RCC 7860 (cell line): Measurements from ENCODE around the gene TRAK2.
"Not testable (repeated sequence)": the region's sequence is repeated elsewhere in the genome, so short reads cannot be mapped to it uniquely, and the experiment has no call there.

Source experiments
- DNase-seq: peaks from one replicate; pipeline ENCODE4 v3.0.0-alpha.2; 2015; ENCODE audit warnings: low spot score
- FAIRE-seq: peaks from 2 replicates; lab custom pipeline; 2012; peaks lifted over from hg19 to GRCh38; lab: Jason Lieb, UNC

Gene TRAK2

GRCh38 chr2:201419057-201419635, 32.1 kb downstream of the TRAK2 start:
- DNase-seq (no peak), FAIRE-seq (no peak)

- FAIRE-seq (no peak), DNase-seq (no peak)
Observed at GRCh38 chr2:201415149-201415548, 36.1 kb downstream of the TRAK2 start.

DNA sequence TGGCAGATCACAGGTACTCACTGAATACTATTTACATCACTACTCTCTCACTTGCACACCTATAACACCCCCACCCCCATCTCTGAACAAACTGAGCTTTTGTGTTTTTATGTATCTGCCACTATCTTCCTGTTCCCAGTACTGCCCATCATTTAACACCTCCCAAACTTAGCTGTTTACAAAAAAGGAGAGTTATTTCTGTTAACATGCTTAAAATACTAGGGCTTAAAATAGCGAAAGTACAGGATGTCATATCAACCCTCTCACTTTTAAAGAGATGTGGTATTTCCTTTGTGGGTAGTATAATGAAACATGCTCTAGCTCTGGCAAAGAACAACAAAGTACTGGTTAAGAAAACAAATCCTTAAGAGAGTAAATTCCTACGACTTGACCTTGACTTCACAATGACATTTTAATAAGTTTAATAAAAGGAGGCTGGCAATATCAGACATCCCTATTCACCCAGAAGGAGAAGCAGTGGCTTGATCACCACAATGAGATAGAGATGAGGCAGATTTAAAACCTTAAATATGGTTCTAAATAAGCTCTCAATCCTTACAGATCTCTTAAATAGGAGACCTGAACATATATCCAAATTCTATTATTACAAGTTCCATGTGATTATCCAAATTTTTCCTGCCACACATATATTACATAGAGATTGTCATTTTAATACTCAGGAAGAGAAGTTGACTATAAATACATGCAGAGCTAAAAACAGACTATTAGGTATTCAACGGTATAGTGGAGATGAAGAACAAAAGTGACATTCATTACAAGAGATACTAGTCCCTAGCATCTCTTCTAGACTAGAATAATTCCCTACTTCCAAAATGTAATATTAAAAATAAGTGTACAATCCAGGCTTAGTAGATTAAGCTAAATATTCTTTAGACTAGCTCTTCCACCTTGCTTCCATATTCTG, 36.9 kb downstream of the TRAK2 start:
- FAIRE-seq (peak; percentile 70), DNase-seq (no peak)

DNA sequence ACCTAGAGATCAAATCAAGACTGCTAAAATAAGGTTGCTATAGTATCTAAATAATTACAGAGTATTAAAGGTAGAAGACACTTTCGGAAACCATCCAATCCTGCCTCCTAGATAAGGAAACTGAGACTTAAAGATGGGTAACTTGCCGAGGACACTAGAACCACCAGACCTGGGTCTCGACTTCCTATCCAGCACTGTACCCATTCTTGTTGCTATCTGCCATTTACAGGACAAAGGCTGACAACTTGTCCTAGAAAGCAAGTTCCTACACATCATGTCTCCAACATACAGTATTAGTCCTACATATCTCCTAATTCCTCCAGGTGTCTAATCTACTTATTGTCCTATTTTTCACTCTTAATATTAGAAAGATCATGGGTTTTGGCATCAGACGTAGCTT, 37.7 kb downstream of the TRAK2 start:
- DNase-seq (no peak), FAIRE-seq (no peak)

DNA sequence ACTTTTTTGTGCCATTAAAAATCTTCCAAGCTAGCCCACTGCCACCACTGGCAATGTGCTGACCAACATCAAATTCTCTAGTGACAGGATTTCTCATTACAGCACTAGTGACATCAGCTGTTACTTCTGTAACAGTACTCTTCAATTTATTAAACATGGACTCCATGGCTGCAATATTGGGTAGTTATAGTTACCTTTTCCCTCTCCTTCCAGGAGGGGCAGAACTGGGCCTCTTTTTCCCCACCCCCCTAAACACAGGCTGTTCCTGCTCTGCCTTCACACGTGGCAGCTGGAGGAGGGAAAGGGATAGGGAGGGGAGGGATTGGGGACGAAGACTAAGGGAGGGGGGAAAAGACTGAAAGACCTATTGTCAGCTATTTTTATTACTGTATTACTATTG, 38.1 kb downstream of the TRAK2 start:
- FAIRE-seq (no peak), DNase-seq (no peak)

GRCh38 chr2:201411421-201411820, 39.8 kb downstream of the TRAK2 start:
- FAIRE-seq (no peak), DNase-seq (no peak)

DNA sequence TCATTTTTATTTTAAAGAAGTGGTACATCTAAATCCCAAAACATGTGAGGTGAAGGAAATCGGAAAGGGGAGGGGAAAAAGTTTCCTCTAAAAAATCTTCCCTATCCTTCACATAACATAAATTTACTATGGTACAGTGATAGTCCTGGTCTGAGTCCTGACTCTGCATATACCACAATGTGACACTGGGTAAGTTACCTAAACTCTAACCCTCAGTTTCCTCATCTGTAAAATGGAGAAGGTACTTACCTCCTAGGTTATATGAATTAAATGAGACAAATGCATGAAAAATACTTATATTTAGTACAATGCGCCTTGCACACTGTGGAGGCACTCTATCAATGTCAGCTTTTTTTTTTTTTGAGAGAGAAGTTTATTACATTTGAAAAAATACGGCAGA, 42.3 kb downstream of the TRAK2 start:
- DNase-seq (no peak), FAIRE-seq (no peak)

GRCh38 chr2:201407265-201407664, 44.0 kb downstream of the TRAK2 start:
- DNase-seq (peak; percentile 24), FAIRE-seq (peak; percentile 42)

- peak; percentile 91 for FAIRE-seq
- peak; percentile 37 for DNase-seq
Observed at GRCh38 chr2:201406077-201406662, 45.1 kb downstream of the TRAK2 start.

DNA sequence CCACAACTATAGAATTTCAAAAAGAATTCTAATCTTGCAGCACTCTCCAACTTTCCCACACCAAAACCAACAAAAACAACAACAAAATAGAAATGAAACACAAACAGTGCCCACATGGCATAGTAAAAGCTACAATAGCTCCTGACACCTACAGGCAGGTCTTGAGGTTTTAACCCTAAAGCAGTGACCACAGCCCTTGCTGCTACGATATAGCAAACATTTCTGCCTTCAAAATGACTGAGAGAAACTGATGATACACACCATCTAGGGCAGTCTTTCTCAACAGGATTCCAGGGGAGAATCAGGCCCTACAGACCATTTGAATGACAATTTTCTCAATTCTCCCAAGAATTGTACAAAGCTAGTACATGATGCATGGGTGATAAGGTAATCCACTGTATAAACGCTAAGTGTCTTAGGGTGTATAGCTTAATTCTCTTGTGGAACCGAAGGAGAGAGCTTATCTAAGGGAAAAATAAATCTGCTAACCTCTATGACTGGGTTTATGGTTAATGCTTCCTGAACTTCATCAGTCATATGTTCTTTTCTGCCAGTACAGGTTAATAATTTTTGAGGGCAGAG, 46.5 kb downstream of the TRAK2 start:
- peak; percentile 90 for FAIRE-seq
- peak; percentile 26 for DNase-seq

DNA sequence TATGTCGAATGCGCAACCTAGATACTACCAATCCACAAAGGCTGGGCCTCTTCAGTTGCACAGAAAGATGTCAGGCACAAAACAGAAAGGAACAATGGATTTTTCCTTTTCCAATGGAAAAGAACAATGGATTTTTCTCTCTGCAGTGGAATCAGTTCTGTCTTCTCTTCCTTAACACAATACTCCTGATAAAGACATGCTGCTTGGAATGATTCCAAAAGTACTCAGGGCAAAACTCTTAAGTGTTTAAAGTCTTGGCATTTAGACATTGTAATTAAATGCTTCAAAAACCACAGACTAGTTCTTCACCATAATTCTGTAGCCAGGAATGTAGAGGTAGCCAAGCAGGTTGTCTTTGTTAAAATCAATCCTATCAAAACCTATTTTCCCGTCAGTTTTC, 47.4 kb downstream of the TRAK2 start:
- no peak for DNase-seq
- peak; percentile 72 for FAIRE-seq

- DNase-seq, result no peak
- FAIRE-seq, result peak; percentile 79
Observed at GRCh38 chr2:201402651-201403562, 48.4 kb downstream of the TRAK2 start.

- no peak for DNase-seq
- no peak for FAIRE-seq
Observed at GRCh38 chr2:201401815-201402214, 49.4 kb downstream of the TRAK2 start.

GRCh38 chr2:201396595-201396994, 54.7 kb downstream of the TRAK2 start:
- FAIRE-seq, result no peak
- peak; percentile 41 for DNase-seq

- no peak for FAIRE-seq
Observed at GRCh38 chr2:201383136-201383535, 68.1 kb downstream of the TRAK2 start.

GRCh38 chr2:201378496-201379397, 72.5 kb downstream of the TRAK2 start:
- FAIRE-seq, result no peak

More at GRCh38 chr2:201383136-201383535, 68.1 kb downstream of the TRAK2 start:
- no peak for DNase-seq

DNA sequence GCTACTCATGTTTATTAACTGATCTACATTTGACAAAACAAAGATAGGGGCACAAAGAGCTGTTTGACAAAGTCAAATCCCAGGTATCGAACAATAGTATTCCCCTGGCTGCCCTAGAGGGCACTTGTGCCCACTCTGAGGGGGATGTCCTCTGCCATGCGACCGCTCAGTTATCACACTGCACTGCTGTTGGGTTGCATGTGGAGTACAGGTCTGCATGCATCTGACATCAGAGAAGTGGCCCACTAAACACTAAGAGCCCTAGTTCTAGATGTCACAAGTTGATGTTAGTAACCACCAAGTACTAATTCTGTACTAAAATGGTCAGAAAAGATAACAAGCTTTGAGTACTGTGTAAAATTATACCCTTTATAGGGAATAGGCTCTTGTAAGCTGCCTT, 74.0 kb downstream of the TRAK2 start:
- DNase-seq, result no peak
- no peak for FAIRE-seq

More at GRCh38 chr2:201378496-201379397, 72.5 kb downstream of the TRAK2 start:
- no peak for DNase-seq

DNA sequence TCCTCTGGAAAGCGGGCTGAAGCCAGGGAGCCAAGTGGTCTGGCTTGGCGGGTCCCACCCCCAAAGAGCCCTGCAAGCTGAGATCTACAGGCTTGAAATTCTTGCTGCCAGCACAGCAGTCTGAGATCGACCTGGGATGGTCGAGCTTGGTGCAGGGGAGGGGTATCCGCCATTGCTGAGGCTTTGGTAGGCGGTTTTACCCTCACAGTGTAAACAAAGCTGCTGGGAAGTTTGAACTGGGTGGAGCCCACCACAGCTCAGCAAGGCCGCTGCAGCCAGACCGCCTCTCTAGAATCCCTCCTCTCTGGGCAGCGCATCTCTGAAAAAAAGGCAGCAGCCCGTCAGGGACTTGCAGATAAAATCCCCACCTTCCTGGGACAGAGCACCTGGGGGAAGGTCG, 81.5 kb downstream of the TRAK2 start:
- DNase-seq, result no peak
- no peak for FAIRE-seq

- FAIRE-seq, DNase-seq: not testable (repeated sequence)
Observed at GRCh38 chr2:201369318-201369717, 81.9 kb downstream of the TRAK2 start.
